NT2/D1 (cell line): ENCODE measurements around the gene TGM1.
A peak's percentile ranks its signal among the peaks of the same experiment; 100 is the strongest.

Experiments
- DNase-seq: peaks from one replicate; pipeline ENCODE4 v3.0.0-alpha.2; 2011; ENCODE audit warnings: low read depth, low spot score
- H3K27me3 ChIP-seq: 2 replicates; pipeline ENCODE4 v1.6.0; 2011; ENCODE audit warnings: mild to moderate bottlenecking; ENCODE audit not compliant: insufficient read length, insufficient read depth
- H3K36me3 ChIP-seq: 2 replicates; pipeline ENCODE4 v1.6.1; 2011; ENCODE audit warnings: mild to moderate bottlenecking, low read length, mixed read lengths; ENCODE audit not compliant: insufficient read depth, insufficient read length
- H3K4me1 ChIP-seq: 2 replicates; pipeline ENCODE4 v1.5.1; 2011; ENCODE audit not compliant: insufficient read depth, insufficient read length
- H3K4me3 ChIP-seq: 2 replicates; pipeline ENCODE4 v1.5.1; 2011; ENCODE audit warnings: low read depth; ENCODE audit not compliant: insufficient read length
- H3K9ac ChIP-seq: 2 replicates; pipeline ENCODE4 v1.6.0; 2011; ENCODE audit warnings: low read depth; ENCODE audit not compliant: insufficient read length
- H3K9me3 ChIP-seq: 2 replicates; pipeline ENCODE4 v1.5.1; 2011; ENCODE audit warnings: mild to moderate bottlenecking, low read length; ENCODE audit not compliant: insufficient read depth
- SUZ12 ChIP-seq: IDR thresholded peaks from 2 replicates; pipeline ENCODE4 v1.6.1; 2011; ENCODE audit not compliant: insufficient read length, insufficient read depth; ENCODE audit errors: extremely low read depth
- YY1 ChIP-seq: IDR thresholded peaks from 2 replicates; pipeline ENCODE4 v1.6.1; 2011; ENCODE audit not compliant: insufficient read length, insufficient read depth
- ZNF274 ChIP-seq: IDR thresholded peaks from 2 replicates; pipeline ENCODE4 v1.6.1; 2011; ENCODE audit warnings: mild to moderate bottlenecking, low read depth, low read length

TGM1 gene

GRCh38 chr14:24298892-24299254 lies 35.9 kb upstream of the TGM1 start:
- peak overlapping the region; percentile 65 for H3K9ac ChIP-seq
- no peaks in the 10 kb centered on the region for H3K9me3 ChIP-seq
- no peaks in the 10 kb centered on the region for H3K27me3 ChIP-seq
- peaks cover 6% of the 10 kb centered on the region for H3K4me1 ChIP-seq
- peak overlapping the region; percentile 53 for H3K4me3 ChIP-seq
- H3K36me3 ChIP-seq, result peaks cover 45% of the 10 kb centered on the region
- TF ChIP-seq YY1 (no peak), SUZ12 (no peak), ZNF274 (no peak)
- DNase-seq, result no peak

GRCh38 chr14:24297190-24297964 lies 34.4 kb upstream of the TGM1 start:
- TF ChIP-seq SUZ12, result no peak
- TF ChIP-seq YY1, result no peak
- no peak for TF ChIP-seq ZNF274
- Histone ChIP-seq H3K4me3 (no peak overlapping the region), H3K4me1 (peaks cover 6% of the 10 kb centered on the region), H3K36me3 (peaks cover 36% of the 10 kb centered on the region), H3K27me3 (no peaks in the 10 kb centered on the region), H3K9ac (no peak overlapping the region), H3K9me3 (no peaks in the 10 kb centered on the region)
- no peak for DNase-seq

GRCh38 chr14:24296341-24297157 lies 33.6 kb upstream of the TGM1 start:
- Histone ChIP-seq H3K27me3 (no peaks in the 10 kb centered on the region), H3K9ac (no peak overlapping the region), H3K4me1 (peaks cover 6% of the 10 kb centered on the region), H3K4me3 (no peak overlapping the region), H3K36me3 (peaks cover 36% of the 10 kb centered on the region), H3K9me3 (no peaks in the 10 kb centered on the region)
- DNase-seq, result peak; percentile 28
- TF ChIP-seq ZNF274 (no peak), YY1 (no peak), SUZ12 (no peak)

- H3K27me3 ChIP-seq, result no peaks in the 10 kb centered on the region
- peaks cover 3% of the 10 kb centered on the region for H3K4me1 ChIP-seq
- no peak for TF ChIP-seq SUZ12
- TF ChIP-seq YY1, result no peak
- TF ChIP-seq ZNF274, result no peak
- peaks cover 48% of the 10 kb centered on the region for H3K36me3 ChIP-seq
- H3K9me3 ChIP-seq, result no peaks in the 10 kb centered on the region
- H3K4me3 ChIP-seq, result no peak overlapping the region
- no peak for DNase-seq
- H3K9ac ChIP-seq, result no peak overlapping the region
Measured at GRCh38 chr14:24293525-24293924, 30.5 kb upstream of the TGM1 start.

GRCh38 chr14:24292118-24292807 lies 29.3 kb upstream of the TGM1 start:
- Histone ChIP-seq H3K36me3 (peaks cover 48% of the 10 kb centered on the region), H3K9ac (no peak overlapping the region), H3K9me3 (no peaks in the 10 kb centered on the region), H3K4me3 (no peak overlapping the region), H3K4me1 (peaks cover 3% of the 10 kb centered on the region), H3K27me3 (no peaks in the 10 kb centered on the region)
- DNase-seq, result no peak
- no peak for TF ChIP-seq YY1
- TF ChIP-seq ZNF274, result no peak
- no peak for TF ChIP-seq SUZ12

GRCh38 chr14:24291446-24292117 lies 28.6 kb upstream of the TGM1 start:
- Histone ChIP-seq H3K4me1 (peaks cover 1% of the 10 kb centered on the region), H3K36me3 (peaks cover 48% of the 10 kb centered on the region), H3K4me3 (no peak overlapping the region), H3K9me3 (no peaks in the 10 kb centered on the region), H3K27me3 (no peaks in the 10 kb centered on the region), H3K9ac (no peak overlapping the region)
- DNase-seq, result no peak
- no peak for TF ChIP-seq YY1
- no peak for TF ChIP-seq ZNF274
- TF ChIP-seq SUZ12, result no peak
